Measurements from ENCODE around the gene CARF.
"Not testable (repeated sequence)": the region's sequence is repeated elsewhere in the genome, so short reads cannot be mapped to it uniquely, and the experiment has no call there.

DNA sequence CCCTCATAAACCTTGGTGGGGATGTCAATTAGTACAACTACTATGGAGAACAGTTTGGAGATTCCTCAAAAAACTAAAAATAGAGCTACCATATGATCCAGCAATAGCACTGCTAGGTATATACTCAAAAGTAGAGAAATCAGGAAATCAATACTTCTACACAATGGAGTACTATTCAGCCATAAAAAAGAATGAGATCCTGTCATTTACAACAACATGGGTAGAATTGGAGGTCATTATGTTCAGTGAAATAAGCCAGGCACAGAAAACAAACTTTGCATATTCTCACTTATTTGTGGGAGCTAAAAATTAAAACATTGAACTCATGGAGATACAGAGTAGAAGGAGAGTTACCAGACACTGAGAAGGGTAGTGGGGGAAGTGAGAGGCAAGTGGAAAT is 6.6 kb upstream of the CARF start:
- TF ChIP-seq OSR1 (CRISPR knock-in tag; IDR thresholded peaks at IDR 0.05); ARNTL (CRISPR knock-in tag; IDR thresholded peaks at IDR 0.05; ENCODE audit: borderline replicate concordance, low read depth); ISL1 (CRISPR knock-in tag; IDR thresholded peaks at IDR 0.05); ZNF70 (CRISPR knock-in tag; IDR thresholded peaks at IDR 0.05); PPARA (CRISPR knock-in tag; IDR thresholded peaks at IDR 0.05; ENCODE audit: borderline replicate concordance); BACH2 (CRISPR knock-in tag; IDR thresholded peaks at IDR 0.05; ENCODE audit: borderline replicate concordance); SNAI2 (CRISPR knock-in tag; IDR thresholded peaks at IDR 0.05); ZFP30 (CRISPR knock-in tag; IDR thresholded peaks at IDR 0.05): not testable (repeated sequence)
- TF ChIP-seq, protein P1, sequence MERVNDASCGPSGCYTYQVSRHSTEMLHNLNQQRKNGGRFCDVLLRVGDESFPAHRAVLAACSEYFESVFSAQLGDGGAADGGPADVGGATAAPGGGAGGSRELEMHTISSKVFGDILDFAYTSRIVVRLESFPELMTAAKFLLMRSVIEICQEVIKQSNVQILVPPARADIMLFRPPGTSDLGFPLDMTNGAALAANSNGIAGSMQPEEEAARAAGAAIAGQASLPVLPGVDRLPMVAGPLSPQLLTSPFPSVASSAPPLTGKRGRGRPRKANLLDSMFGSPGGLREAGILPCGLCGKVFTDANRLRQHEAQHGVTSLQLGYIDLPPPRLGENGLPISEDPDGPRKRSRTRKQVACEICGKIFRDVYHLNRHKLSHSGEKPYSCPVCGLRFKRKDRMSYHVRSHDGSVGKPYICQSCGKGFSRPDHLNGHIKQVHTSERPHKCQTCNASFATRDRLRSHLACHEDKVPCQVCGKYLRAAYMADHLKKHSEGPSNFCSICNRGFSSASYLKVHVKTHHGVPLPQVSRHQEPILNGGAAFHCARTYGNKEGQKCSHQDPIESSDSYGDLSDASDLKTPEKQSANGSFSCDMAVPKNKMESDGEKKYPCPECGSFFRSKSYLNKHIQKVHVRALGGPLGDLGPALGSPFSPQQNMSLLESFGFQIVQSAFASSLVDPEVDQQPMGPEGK (CRISPR knock-in tag; IDR thresholded peaks at IDR 0.05; ENCODE audit: borderline replicate concordance), result not testable (repeated sequence)
- TF ChIP-seq, protein P2, sequence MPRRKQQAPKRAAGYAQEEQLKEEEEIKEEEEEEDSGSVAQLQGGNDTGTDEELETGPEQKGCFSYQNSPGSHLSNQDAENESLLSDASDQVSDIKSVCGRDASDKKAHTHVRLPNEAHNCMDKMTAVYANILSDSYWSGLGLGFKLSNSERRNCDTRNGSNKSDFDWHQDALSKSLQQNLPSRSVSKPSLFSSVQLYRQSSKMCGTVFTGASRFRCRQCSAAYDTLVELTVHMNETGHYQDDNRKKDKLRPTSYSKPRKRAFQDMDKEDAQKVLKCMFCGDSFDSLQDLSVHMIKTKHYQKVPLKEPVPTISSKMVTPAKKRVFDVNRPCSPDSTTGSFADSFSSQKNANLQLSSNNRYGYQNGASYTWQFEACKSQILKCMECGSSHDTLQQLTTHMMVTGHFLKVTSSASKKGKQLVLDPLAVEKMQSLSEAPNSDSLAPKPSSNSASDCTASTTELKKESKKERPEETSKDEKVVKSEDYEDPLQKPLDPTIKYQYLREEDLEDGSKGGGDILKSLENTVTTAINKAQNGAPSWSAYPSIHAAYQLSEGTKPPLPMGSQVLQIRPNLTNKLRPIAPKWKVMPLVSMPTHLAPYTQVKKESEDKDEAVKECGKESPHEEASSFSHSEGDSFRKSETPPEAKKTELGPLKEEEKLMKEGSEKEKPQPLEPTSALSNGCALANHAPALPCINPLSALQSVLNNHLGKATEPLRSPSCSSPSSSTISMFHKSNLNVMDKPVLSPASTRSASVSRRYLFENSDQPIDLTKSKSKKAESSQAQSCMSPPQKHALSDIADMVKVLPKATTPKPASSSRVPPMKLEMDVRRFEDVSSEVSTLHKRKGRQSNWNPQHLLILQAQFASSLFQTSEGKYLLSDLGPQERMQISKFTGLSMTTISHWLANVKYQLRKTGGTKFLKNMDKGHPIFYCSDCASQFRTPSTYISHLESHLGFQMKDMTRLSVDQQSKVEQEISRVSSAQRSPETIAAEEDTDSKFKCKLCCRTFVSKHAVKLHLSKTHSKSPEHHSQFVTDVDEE (CRISPR knock-in tag; IDR thresholded peaks at IDR 0.05), result not testable (repeated sequence)
- TF ChIP-seq, protein P3, sequence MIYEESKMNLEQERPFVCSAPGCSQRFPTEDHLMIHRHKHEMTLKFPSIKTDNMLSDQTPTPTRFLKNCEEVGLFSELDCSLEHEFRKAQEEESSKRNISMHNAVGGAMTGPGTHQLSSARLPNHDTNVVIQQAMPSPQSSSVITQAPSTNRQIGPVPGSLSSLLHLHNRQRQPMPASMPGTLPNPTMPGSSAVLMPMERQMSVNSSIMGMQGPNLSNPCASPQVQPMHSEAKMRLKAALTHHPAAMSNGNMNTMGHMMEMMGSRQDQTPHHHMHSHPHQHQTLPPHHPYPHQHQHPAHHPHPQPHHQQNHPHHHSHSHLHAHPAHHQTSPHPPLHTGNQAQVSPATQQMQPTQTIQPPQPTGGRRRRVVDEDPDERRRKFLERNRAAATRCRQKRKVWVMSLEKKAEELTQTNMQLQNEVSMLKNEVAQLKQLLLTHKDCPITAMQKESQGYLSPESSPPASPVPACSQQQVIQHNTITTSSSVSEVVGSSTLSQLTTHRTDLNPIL (CRISPR knock-in tag; IDR thresholded peaks at IDR 0.05; ENCODE audit: low read depth), result not testable (repeated sequence)
